K562 (cell line): ENCODE measurements around the gene ELAVL3. TPM values are rescaled to one million over a fixed set of nuclear protein-coding genes. Genes with fewer than 3 reads are reported as not detected.

Experiments
- ARHGAP35 ChIP-seq: fragments of 450-650 bp; IDR thresholded peaks from 2 replicates; pipeline ENCODE4 v1.6.1; 2018; ENCODE audit not compliant: partially characterized antibody
- ARID3A ChIP-seq: IDR thresholded peaks from 2 replicates; pipeline ENCODE4 v1.6.1; 2012; ENCODE audit warnings: low read depth, low read length, improper control_type of control experiment, borderline replicate concordance
- E2F1 ChIP-seq: sonication (generic); formaldehyde crosslinking; IDR thresholded peaks from 2 replicates; pipeline ENCODE4 v1.8.1; 2023; ENCODE audit warnings: mild to moderate bottlenecking, missing genetic modification reagents, moderate library complexity
- GATAD2A ChIP-seq: fragments of 450-650 bp; IDR thresholded peaks from 2 replicates; pipeline ENCODE4 v1.6.1; 2017
- HDAC1 ChIP-seq, 2 experiments: fragments of 450-650 bp; IDR thresholded peaks; 2 replicates each; pipeline ENCODE4 v1.6.1; 2016 to 2017; ENCODE audit warnings: inconsistent platforms in 1 of 2, mild to moderate bottlenecking in 1 of 2, moderate library complexity in 1 of 2
- JUND ChIP-seq, 2 experiments: IDR thresholded peaks; 2 replicates in 1 of 2; 3 replicates in 1 of 2; pipeline ENCODE4 v1.6.1; 2011; ENCODE audit warnings: borderline replicate concordance in 2 of 2, low read depth in 2 of 2, low read length in 2 of 2, improper control_type of control experiment in 1 of 2, missing biosample characterization in 1 of 2, missing genetic modification characterization in 1 of 2, missing genetic modification reagents in 1 of 2
- MXD1 ChIP-seq: fragments of 250-450 bp; sonication (Bioruptor Pico); IDR thresholded peaks from 2 replicates; pipeline ENCODE4 v1.8.0; 2021; ENCODE audit warnings: borderline replicate concordance, mild to moderate bottlenecking, moderate library complexity; ENCODE audit not compliant: poor library complexity, severe bottlenecking
- NELFE ChIP-seq: IDR thresholded peaks from 2 replicates; pipeline ENCODE4 v1.6.1; 2011; ENCODE audit warnings: mild to moderate bottlenecking; ENCODE audit not compliant: insufficient read depth, insufficient read length
- NFYB ChIP-seq: IDR thresholded peaks from 2 replicates; pipeline ENCODE4 v1.6.1; 2011; ENCODE audit warnings: mild to moderate bottlenecking, moderate library complexity; ENCODE audit not compliant: insufficient read length; ENCODE audit errors: extremely low read depth
- POLR2B ChIP-seq: fragments of 450-650 bp; IDR thresholded peaks from 2 replicates; pipeline ENCODE4 v1.6.1; 2018; ENCODE audit warnings: low read depth; ENCODE audit not compliant: partially characterized antibody
- RNF219 ChIP-seq: fragments of 250-450 bp; sonication (Bioruptor Pico); IDR thresholded peaks from 2 replicates; pipeline ENCODE4 v1.5.0; 2022; ENCODE audit warnings: mild to moderate bottlenecking
- TARDBP ChIP-seq: fragments of 450-650 bp; IDR thresholded peaks from 2 replicates; pipeline ENCODE4 v1.6.1; 2016
- ZBTB49 ChIP-seq: sonication (generic); formaldehyde crosslinking; IDR thresholded peaks from 2 replicates; pipeline ENCODE4 v1.8.0; 2022; ENCODE audit warnings: missing genetic modification reagents, mild to moderate bottlenecking, borderline replicate concordance
- ZBTB7A ChIP-seq: IDR thresholded peaks from 2 replicates; pipeline ENCODE4 v1.6.1; 2011; ENCODE audit warnings: low read depth, mild to moderate bottlenecking, low read length, moderate library complexity, borderline replicate concordance; ENCODE audit not compliant: control insufficient read depth
- ZNF280A ChIP-seq: fragments of 450-650 bp; IDR thresholded peaks from 2 replicates; pipeline ENCODE4 v1.6.1; 2018; ENCODE audit warnings: mild to moderate bottlenecking, low read depth; ENCODE audit not compliant: partially characterized antibody
- ZNF384 ChIP-seq: IDR thresholded peaks from 2 replicates; pipeline ENCODE4 v1.6.1; 2012; ENCODE audit warnings: low read depth, low read length, improper control_type of control experiment
- polyA plus RNA-seq, 8 experiments: library from polyadenylated mRNA; depleted of rRNA in 4 of 8; stranded (reverse) in 5 of 8; unstranded in 3 of 8; fragments of >200 nt; fragmentation: Nextera tagmentation in 2 of 8; fragmentation: Illumina TruSeq in 1 of 8; extraction: Ambion mirVana in 2 of 8; extraction: Trizol in 1 of 8; gene quantifications; 2 replicates each; pipeline versions ENCODE4 v1.2.1 to v1.2.3, GENCODE V29; 2011 to 2014; ENCODE audit warnings: inconsistent platforms in 1 of 8, missing spikeins in 1 of 8
- total RNA-seq, 7 experiments: library from RNA; depleted of rRNA in 6 of 7; stranded (reverse); fragments of >200 nt in 6 of 7; fragmentation: Illumina TruSeq in 2 of 7; extraction: Trizol in 2 of 7; gene quantifications; 2 replicates each; pipeline versions ENCODE4 v1.2.1 to v1.2.3, GENCODE V29; 2011 to 2021; ENCODE audit warnings: low replicate concordance in 1 of 7

The ELAVL3 gene
- total and polyA plus RNA-seq, 9 of the 15 experiments (the other 6 are each of a cell fraction or from before 2014, with no cell fraction given): not detected

GRCh38 chr19:11482384-11483050, 1.7 kb upstream of the ELAVL3 start (continued):
- TF ChIP-seq MXD1 (CRISPR knock-in tag) (peak; percentile 75), NELFE (no peak), E2F1 (peak; percentile 93), RNF219 (CRISPR knock-in tag) (no peak), ZNF280A (no peak), NFYB (no peak), JUND (IDR thresholded peaks at IDR 0.05; ENCODE audit: borderline replicate concordance, low read depth, low read length) (peak; percentile 40; the same call in 1 of the 2 replicates), JUND (tag; IDR thresholded peaks at IDR 0.05; ENCODE audit: borderline replicate concordance, low read depth, low read length) (no peak; the same call in 2 of the 3 replicates), TARDBP (0 out of 2 replicates have a peak, but pooled peaks have one; percentile 54), ZBTB7A (peak; percentile 43; the same call in 1 of the 2 replicates), POLR2B (no peak), ARID3A (peak; percentile 47; the same call in 1 of the 2 replicates), ARHGAP35 (no peak), ZBTB49 (CRISPR knock-in tag) (no peak), GATAD2A (no peak), ZNF384 (peak; percentile 50; the same call in 1 of the 2 replicates), HDAC1 (IDR thresholded peaks at IDR 0.05) (peak in 1 of 2 experiments; percentile 93; a peak in 2 of 4 replicates)
